CD4-positive, alpha-beta T cell treated with Interferon alpha-2 for 1 hour (primary cell): ENCODE measurements around the gene JHY.

Source experiments
- DNase-seq, 2 donors: peaks; one replicate each; pipeline ENCODE4 v3.0.0-alpha.2; 2020 to 2022

JHY gene

DNA sequence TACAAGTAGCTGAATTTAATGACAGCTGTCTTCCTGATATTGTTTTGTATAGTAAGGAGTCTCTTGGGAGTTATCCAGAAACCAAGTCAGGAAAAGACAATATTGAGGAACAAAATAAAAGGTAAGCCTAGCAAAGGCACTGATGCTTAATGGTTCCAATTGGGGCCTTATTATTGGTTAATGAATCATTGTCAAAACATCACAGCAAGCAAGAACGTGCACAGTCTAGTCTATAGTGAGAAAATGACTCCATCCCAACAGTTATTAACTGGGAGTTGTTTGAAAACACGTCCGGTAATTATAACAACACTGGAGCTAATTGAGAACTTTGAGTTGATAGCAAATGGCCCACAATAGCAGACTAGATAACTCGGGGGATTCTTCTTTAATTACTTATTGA, 81.4 kb downstream of the JHY start:
- no peak for DNase-seq

DNA sequence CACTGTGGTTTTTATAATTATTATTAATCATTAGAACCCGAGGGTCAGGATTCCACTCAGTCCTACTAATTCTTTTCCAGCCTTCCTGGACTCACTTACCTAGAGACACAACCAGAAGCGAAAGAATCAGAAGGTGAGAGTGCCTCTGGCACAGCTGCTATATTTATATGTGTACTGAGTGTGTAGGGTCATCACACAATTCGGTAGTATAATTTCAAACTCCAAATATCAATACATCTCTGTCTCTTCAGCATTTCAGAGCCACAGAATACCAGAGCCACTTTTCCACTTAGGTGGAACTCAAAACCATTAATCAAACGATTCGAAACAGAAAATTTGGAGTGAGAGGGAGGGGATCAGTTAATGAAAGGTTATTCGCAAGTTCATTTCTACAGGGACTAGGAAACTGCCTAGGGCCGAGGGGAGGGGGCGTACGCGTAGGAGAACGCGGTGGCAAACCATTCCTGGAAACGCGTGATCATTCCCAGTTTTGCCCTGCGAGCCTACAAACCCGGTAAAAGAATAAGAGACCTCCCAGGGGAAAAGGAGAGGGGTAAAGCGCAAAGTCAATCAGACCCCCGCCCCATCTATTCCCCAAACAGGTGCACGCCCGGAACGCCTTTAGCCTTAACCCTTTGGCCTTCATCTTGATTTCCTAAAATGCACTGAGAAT, 93.6 kb downstream of the JHY start:
- DNase-seq = no peak

DNA sequence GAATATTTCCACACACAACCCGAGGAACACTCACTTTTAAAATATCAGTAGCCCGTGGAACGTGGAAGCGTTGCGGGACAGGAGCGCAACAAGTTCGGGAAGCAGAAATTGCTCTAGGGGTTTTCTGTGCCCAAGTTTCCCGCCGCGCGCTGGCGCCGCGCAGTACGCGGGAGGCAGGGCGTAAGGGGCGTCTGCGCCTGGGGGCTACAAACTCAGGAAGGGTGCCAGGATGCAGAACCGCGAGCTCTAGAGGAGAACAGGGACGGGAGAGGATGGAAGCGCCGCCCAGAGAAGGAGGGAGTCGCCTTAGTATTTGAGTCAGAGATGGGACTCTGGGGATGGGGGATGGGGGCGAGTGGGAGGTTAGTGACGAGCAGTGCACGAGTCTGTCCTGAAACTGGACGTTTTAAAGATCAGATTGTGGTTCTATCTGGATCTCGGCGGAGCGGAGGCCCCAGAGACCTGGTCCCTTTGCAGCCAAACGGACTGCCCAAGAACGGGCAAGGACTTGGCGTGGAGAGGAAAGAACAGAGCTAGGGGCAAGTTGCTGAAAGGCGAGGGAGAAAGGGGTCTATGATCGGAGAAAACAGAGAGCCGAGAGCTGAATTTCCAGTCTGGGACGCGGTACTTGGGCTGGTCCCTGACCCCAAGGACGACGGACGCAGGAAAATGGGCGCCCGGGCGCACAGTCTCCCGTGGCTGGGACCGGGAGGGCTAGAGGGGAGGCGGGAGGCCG, 94.3 kb downstream of the JHY start:
- no peak for DNase-seq

DNA sequence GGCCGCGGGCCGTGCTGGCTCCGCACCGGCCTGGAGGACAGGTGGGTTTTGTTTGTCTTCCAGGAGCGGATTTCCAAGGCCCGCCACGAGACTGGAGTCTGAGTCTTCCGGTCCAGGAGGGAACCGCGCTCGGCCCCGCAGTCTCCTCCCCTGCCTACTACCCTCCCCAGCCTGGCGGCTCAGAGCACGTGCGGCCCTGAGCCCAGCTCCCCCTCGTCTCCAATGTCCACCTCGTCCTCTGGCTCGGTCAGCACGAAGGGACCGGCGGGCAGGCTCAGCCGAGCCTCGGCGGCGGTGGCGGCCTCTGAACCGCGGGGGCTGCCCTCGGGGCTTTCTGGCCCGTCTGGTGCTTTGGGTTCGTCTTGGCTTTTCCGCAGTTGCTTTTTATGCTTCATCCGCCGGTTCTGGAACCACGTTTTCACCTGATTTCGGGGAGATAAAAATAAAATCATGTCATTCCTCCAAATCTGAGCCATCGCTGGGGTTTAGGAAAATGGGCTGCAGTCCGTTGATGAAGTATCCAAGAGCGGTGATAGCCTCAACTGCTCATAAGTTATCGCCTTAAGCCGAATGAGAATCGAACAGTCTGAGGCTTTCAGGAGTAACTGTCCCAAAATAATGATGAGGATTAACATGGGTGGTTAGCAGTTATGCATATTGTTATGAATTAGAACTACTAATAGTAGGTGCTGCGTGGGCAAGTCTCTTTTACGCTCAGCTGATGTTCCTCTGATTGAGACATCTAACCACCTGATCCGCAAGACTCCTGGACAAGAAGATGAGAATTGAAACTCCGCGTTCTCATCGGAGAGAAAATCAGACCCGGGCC, 95.1 kb downstream of the JHY start:
- DNase-seq = no peak

DNA sequence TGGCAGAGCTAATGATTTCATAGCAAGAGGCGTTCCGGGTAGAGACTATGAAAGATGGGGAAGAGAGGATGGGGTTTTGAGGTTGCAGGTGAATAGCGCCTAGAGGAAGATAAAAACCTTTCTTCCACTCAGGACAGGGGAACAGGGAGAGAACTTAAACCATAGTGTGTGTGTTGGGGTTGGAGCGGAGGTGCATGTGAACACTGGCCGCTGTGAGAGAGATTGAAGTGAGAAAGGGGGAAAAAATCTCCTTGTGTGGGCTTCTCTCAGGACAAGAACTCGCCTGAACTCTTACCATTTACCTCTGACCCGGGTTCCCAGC, 95.7 kb downstream of the JHY start:
- DNase-seq = no peak

DNA sequence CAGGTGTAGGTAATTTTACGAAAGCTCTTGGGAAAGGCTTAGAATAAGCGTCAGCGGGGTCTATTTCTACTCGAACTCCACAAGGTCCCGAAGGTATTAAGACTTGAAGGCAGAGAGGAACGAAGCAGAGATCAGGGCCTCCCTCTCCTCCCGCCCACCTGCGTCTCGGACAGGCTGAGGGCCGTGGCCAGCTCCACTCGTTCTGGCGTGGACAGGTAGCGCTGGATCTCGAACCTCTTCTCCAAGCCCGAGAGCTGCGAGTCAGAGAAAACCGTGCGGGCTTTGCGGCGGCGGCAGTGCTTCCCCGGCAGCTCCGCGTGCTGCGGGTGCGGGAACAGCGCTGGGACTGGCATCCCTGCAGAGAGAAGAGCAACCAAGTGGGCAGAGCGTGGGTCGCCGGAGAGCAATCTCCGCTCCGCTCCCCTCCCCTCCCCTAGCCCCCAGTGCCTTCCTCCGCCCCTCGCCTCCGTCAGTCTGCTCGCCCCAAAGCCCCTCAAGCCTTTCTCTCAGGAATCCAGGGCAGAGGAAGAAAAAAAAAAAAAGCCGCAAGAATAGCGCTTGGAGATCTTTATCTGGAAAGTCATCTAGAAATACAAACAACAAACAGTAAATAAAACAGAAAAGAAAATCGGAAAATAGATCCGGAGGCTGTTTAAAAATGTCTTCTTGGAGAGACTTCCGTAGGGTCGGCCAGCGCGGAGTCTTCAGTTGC, 96.7 kb downstream of the JHY start:
- no peak for DNase-seq

DNA sequence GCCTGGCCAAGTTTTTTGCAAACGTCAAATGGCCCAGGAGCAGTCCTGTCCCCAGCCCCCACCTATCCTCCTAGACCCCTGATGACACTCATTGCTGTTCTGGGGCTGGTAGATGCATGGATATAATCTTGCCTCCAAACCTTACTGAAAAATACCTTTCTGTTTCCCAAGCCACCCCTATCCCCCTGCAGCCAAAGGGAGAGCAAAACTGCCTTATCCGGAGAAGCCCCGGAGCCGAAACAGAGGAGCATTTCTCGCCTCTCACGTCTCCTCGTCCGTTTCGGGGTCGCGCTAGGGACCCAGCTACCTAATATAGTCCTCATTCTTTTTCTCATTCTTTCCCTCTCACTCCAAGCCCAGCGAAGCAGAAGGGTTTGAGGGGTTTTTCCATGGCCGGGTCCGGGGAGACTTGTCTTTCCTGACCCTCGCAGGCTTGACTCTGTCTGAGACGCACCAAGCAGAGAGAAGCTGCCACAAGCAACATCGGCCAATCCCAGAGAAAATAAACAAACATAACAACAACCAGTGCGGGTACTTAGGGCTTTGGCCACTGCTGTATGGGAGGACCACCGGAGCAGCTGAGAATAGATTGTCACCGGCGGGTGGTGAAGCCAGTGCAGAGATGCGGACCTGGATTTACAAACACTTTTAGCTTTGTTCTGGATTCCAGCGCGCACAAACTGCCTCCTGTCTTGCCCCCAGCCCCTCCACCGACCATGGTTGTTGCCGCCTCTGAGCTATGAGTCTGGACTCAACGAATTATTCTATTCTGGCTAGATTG, 97.4 kb downstream of the JHY start:
- DNase-seq = no peak

DNA sequence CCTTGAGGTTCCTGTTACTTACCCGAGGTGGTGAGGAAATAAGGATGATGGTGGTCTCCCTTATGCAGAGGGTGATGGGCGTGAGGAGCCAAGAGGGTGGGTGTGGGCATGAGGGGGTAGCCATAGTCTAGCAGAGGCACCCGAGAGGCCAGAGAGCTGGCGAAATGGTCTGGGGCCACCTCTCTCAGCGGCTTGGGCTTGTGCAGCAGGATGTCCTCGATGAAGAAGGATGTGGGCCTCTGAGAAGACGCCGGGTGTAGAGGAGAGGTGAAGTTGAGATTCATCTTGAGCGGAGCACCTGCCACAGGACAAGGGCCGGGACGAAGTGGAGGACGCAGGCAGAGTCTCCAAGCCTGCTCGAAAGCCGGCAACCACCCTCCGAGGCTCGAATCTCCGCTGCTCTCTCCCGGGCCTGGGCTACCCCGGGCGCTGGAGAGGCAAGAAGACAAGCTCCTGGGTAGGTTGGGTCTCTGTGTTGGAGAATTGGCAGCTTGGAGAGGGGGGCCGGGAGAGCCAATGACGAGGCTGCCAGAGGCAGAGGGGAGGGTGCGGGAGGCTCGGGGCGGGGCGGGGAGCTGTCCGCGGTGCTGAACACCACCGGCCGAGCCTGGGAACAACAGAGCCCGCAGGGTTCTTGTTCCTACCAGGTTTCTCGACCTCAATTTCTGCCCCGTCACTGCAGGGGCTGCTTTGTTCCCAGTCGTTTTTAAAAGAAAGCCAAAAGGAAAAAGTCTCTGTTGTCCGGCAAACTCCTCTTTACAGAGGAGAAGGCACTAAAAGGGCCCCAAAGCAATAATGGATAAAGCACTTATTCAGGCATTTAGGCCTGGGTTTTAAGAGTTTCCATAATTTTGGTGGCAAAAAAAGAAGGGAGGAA, 99.1 kb downstream of the JHY start, which contains the start of gene BSX:
Gene BSX, minus strand, starts transcription at position 447 of the 877 bp plus-strand sequence. Its CDS starts 163 bp downstream, at position 284.
- DNase-seq = peak in 1 of 2 donors; percentile 47

DNA sequence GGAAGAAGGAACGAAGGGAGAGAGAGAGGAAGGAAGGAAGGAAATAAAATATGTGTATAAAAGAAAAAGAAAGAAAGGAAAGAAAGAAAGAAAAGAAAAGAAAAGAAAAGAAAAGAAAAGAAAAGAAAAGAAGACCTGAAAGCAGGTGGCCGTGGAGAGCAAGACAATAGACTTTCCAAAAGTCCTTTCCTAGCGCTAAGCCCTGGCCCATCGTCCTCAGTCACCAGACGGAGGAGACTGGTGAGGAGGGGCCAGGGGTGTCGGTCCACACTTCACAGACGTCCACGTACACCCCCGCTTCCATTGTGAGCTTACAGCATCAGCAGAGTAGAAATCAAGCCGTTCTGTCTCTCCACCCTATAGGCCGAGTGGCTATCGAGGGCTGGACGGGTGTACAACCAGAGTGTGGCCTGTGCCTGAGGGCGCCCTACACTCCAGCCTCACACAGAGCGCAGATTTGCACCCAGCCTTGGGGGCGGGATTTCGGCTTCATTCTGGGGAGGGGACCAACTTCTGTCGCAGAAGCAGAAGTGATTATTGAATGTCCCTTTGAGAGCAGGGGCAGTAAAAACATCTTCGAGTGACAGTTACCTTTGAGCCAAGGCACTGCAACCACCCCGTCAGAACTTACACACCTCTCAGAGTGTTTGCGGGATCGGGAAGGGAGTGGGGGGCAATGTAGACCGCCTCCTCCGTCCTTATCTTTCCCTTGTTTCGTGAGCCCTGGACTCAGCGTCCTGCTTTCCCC, 101.1 kb downstream of the JHY start:
- no peak for DNase-seq

DNA sequence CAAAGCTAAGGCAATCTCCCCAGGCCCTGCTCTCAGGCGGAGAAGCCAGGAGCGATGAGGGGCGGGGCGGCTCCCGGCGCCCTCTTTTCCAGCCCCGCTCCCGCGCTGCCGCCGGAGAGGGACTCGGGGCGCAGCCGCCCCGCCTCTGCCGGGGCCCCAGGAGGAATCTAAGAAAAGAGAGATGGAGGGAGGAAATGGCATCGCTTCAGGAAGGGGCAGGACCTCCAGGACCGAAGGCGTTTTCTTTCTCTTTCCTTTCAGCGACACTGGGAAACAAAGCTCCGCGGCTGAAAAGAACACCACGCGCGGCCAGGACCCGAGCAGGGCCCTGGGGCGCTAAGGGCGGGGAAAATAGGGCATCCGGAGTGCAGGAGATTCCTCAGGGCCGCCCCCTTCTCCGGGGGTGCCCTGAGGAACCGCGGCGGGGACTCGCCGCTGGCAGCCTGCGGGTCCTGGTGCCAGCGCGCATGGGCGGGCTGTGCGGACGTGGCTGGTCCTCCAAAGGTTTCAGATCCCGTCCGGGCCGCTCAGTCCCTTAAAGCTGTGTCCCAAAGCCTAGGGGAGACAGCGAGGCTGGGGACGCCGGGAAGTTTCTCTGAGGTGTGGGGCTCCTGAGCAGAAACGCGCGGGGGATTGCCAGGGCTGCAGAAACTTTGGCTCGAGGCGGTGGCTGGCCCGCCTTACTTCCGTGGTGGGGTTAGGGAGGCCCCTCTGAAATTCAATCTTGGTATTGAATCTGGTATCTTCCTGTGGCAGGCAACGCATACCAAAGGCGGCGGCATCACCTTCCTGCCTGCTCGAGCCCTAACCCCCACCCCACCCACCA, 101.8 kb downstream of the JHY start:
- peak in 1 of 2 donors; percentile 6 for DNase-seq

DNA sequence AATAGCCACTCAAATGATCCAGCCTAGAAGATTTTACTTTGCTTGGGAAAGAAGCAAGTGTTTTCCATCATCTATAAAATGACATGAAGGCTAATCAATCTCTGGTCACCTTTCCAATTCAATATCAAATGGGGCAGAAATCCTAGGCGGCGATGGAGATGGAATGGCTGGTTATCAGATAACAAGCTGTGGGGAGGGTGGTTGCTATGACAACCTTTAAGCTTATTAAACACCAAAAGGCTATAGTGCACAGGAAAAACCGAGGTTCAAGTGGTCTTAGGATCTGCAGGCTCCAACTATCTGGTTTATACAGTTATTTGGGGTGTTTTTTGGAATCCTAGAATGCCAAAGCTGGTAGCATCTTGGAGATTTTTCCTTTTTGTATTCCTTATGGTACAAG, 113.0 kb downstream of the JHY start:
- DNase-seq = no peak

DNA sequence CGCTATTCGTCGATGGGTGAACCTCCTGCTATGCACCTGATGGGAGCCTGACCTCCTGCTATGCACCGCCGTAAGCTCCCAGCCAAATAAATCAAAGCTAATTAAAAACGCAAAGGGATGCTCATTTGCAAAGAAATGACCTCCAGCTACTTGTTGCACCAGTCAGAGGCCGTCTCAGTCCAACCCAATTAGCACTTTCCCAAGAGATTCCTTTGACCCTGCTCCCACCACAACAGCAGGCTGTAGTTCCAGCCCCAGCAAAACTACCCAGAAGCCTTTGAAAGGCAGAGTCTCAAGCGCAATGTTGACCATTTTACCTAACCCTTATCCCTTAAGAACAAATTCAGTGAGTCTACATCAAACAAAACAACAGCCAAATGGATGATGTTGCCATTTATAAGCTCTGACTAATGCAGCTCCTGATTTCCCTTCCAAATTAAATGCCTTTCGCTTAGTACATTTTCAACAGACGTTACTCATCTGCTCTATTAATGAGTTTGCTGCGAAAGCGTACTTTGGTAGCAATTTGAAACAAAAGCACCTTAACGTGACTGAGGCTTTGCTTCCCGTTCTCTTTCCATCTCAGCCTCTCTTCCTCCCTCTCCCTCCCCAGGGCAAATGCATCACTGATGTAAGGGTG, 116.3 kb downstream of the JHY start:
- DNase-seq = no peak

DNA sequence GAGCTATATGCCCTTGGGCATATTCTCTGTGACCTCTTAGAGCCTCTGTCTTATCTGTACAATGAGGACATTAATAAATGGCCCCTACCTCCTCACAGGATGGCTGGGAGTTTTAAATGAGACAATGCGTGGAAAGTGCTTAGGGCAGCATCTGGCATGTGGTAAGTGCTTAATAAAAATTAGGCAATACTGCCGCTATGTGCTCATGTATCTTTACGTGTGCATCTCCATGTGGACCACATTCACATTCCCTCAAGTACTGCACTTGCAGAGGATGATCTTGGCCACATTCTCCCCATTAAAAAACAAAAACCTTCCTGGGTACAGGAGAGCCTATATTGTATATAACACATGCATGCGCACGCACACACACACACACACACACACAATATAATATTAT, 118.2 kb downstream of the JHY start:
- no peak for DNase-seq

DNA sequence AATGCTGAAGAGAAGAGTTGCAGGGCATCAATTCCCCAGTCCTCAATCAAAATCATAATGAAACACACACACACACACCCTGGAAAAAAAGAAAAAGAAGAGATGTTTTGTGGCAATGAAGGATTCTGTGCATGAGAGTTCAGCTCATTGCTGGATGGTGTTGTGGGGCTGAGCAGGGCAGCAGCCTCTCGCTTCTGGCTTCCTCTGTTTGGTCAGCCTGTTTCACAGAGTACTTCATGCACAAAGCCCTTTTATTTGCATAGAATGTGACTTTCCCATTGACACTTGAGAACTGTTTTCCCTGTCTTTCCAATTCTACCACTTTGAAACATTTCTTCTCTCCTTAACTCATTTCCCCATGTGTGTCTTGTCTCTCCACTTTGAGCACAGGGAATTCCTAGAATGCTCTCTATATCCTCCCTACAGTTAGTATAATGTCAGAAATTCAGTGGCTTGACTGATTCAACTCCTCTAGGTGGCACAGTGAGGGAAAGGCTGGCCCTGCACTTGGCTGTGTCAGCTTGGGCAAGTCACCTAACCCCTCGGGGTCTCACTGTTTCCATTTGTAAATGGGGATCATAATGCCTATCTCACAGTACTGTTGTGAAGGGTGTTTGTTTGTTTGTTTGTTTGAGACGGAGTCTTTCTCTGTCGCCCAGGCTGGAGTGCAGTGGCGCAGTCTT, 124.4 kb downstream of the JHY start:
- DNase-seq = no peak
